Fibroblast of villous mesenchyme (primary cell): ENCODE results near the gene IMPG1. TPM values are rescaled to one million over a fixed set of nuclear protein-coding genes. Genes with fewer than 3 reads are reported as not detected.
"Not testable (repeated sequence)": the region's sequence is repeated elsewhere in the genome, so short reads cannot be mapped to it uniquely, and the experiment has no call there.

Experiments used
- DNase-seq: peaks from one replicate; pipeline ENCODE4 v3.0.0-alpha.2; 2010; ENCODE audit warnings: low read depth
- H3K4me3 ChIP-seq: 2 replicates; pipeline ENCODE4 v1.5.1; 2011; ENCODE audit warnings: low read depth, mild to moderate bottlenecking, low read length
- total RNA-seq: library from RNA; depleted of rRNA; stranded (reverse); fragments of >200 nt; gene quantifications from 2 replicates; pipeline ENCODE4 v1.2.3, GENCODE V29; 2012
- TF ChIP-seq, protein P1 (sequence below): IDR thresholded peaks from 2 replicates; pipeline ENCODE4 v1.5.1; 2012; ENCODE audit warnings: low read depth, mild to moderate bottlenecking, low read length; ENCODE audit not compliant: insufficient read depth

The IMPG1 gene
- total RNA-seq, 1 donor, result not detected

DNA sequence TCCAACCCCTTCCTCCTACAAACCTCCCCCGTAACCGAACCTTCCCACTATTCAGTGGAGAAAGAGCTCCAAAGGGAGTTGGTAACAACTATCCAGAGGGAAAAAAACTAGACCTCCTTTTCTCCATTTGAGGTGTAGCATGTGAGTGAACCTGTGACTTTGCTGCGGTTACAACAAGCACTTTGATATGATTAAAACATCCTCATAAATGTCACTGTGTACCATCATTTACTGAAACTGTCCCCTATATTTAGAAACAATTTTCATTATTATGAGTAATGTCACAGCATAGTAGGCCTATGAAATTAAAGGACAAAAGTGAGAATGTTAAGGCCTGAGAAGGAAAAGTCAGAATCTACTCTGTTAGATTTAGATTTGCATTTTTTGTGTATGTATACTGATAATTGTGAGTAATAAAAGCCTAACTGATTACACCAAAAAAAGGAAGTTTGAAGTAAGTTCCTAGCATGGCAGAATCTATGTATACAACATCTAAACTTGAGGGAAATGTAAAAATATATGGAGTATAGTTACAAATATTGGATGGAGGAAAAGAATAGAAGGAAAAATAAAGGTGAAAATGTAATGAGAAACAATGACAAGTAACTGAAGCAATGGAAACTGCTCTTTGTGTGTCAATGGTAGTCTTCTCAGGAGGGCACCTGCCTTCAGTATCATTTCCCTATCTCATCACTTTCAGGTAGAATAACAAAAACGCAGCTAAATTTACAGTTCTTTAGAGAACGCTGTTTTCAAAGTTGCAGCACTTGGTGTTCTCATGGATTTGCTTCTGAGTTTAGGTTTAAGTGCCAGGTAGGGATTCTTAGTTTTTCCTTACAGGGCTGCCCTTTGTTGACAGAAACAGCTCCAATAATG is 145.9 kb downstream of the IMPG1 start:
- no peak overlapping the region for H3K4me3 ChIP-seq
- TF ChIP-seq, protein P1, sequence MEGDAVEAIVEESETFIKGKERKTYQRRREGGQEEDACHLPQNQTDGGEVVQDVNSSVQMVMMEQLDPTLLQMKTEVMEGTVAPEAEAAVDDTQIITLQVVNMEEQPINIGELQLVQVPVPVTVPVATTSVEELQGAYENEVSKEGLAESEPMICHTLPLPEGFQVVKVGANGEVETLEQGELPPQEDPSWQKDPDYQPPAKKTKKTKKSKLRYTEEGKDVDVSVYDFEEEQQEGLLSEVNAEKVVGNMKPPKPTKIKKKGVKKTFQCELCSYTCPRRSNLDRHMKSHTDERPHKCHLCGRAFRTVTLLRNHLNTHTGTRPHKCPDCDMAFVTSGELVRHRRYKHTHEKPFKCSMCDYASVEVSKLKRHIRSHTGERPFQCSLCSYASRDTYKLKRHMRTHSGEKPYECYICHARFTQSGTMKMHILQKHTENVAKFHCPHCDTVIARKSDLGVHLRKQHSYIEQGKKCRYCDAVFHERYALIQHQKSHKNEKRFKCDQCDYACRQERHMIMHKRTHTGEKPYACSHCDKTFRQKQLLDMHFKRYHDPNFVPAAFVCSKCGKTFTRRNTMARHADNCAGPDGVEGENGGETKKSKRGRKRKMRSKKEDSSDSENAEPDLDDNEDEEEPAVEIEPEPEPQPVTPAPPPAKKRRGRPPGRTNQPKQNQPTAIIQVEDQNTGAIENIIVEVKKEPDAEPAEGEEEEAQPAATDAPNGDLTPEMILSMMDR, result no peak
- no peak for DNase-seq

DNA sequence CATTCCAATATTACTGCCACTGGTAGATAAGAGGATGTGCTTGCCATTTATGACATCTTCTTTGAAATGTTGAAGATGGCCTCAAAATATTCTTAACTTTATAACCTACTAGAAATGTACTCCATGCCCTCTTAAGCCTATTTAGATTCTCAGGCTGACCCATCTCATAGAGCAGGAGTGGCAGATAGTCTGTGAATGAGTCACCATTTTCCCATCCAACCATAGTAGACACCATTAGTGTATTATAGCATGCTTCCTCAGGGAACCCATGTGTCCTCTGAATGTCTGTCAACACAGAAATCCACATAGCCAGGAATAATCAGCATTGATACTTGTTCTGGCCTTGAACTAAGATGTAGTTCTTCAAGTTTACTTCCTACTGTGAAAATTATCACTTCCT is 150.2 kb downstream of the IMPG1 start:
- TF ChIP-seq, protein P1, result no peak
- H3K4me3 ChIP-seq, result no peak overlapping the region
- DNase-seq, result no peak

DNA sequence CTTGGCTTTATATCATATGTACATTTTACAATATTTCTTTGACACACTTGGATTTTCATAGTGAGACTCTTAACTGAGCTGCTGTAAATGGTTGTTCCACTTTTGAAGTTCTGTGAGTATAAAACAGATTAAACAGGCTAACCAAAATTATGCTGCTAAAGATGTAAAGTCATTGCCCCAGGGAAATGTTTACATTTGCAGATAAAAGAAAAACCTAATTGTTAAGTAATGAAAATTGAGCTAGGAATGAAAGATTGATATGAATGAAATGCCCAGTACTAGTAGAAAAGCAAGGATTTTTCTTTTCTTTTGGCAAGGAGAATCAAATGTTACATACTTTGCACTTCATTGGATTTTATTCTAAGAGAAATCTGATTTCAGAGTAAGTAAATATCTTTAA is 159.4 kb downstream of the IMPG1 start:
- TF ChIP-seq, protein P1, result no peak
- no peak for DNase-seq
- no peak overlapping the region for H3K4me3 ChIP-seq

DNA sequence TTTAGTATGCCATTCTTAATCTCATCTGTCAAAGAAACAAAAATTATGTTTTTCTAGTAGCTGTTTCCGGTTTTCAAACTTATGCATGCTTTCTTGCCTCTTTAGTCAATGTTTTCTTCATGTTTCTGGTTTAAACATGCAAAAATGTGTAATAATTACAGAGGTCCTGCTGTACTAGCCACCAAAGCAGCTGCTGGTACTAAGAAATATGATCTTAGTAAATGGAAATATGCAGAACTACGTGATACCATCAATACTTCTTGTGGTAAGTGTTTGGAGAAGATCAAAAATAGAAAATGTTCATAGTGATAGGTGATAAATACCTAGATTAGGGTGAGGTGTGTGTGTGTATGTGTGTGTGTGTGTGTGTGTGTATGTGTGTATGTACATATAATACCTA is 165.0 kb downstream of the IMPG1 start:
- no peak overlapping the region for H3K4me3 ChIP-seq
- no peak for DNase-seq
- TF ChIP-seq, protein P1, result no peak

DNA sequence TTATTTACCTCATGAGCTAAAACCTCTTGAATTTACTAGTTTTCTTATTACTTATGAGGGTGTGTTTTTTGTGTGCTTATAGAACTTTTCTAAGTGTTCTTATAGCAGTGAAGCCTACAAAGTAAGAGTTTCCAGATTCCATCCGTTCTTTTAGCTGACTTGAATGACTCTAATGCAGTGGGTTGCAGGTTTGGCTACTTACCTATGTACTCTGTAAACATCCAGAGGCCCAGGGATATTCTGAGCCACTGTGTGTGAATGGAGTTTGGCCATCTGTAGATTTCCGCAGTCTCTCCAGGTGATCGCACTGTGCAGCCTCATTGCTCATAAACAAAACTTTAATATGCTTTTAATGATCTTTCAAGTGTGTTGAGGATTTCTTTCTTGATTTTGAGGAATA is 165.6 kb downstream of the IMPG1 start:
- TF ChIP-seq, protein P1, result no peak
- no peak overlapping the region for H3K4me3 ChIP-seq
- DNase-seq, result no peak

DNA sequence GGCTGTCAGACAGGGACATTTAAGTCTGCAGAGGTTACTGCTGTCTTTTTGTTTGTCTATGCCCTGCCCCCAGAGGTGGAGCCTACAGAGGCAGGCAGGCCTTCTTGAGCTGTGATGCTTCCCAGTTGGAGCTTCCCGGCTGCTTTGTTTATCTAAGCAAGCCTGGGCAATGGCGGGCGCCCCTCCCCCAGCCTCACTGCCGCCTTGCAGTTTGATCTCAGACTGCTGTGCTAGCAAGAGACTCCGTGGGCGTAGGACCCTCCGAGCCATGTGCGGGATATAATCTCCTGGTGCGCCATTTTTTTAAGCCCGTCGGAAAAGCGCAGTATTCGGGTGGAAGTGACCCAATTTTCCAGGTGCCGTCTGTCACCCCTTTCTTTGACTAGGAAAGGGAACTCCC is 167.3 kb downstream of the IMPG1 start:
- DNase-seq, H3K4me3 ChIP-seq: not testable (repeated sequence)

DNA sequence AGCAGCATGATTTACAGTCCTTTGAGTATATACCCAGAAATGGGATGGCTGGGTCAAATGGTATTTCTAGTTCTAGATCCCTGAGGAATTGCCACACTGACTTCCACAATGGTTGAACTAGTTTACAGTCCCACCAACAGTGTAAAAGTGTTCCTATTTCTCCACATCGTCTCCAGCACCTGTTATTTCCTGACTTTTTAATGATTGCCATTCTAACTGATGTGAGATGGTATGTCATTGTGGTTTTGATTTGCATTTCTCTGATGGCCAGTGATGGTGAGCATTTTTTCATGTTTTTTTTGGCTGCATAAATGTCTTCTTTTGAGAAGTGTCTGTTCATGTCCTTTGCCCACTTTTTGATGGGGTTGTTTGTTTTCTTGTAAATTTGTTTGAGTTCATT is 172.2 kb downstream of the IMPG1 start:
- H3K4me3 ChIP-seq, DNase-seq: not testable (repeated sequence)

DNA sequence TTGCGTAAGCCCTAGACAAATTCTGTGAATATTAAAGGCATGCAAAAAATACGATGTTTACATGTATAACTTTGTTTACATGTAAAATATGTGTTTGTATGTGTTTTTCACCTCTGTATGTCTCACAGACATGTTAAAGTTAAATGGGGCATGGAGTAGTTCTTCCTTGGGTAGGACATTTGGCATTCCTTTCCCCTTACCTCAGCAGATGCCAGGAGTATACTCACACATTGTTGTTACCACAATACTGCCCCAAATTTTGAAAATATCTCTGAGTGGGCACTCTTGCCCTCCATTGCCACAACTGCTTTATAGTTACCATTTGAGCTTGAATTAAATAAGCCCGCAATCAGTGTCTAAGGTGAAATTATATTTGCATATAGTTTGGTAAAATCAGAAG is 175.9 kb downstream of the IMPG1 start:
- TF ChIP-seq, protein P1, result no peak
- DNase-seq, result no peak
- H3K4me3 ChIP-seq, result no peak overlapping the region
